ENCODE data around the gene RSPO4.

The RSPO4 gene

GRCh38 chr20:962683-963082, 39.4 kb downstream of the RSPO4 start:
- Histone ChIP-seq H3K27me3 (ENCODE audit: insufficient read depth, low read length) (no peaks in the 10 kb centered on the region), H3K4me1 (ENCODE audit: insufficient read depth, low read length) (no peaks in the 10 kb centered on the region), H3K36me3 (ENCODE audit: insufficient read depth, low read depth, low read length) (no peaks in the 10 kb centered on the region), H3K4me3 (ENCODE audit: low read length) (no peak overlapping the region), H3K9me3 (ENCODE audit: insufficient read depth, low read depth, low read length) (no peaks in the 10 kb centered on the region), H3K9ac (ENCODE audit: low read depth, low read length) (no peak overlapping the region), H3K27ac (ENCODE audit: low read length) (no peak overlapping the region)

- no peaks in the 10 kb centered on the region for H3K9me3 ChIP-seq (ENCODE audit: insufficient read depth, low read depth, low read length)
- H3K27me3 ChIP-seq (ENCODE audit: insufficient read depth, low read length) = no peaks in the 10 kb centered on the region
- H3K4me1 ChIP-seq (ENCODE audit: insufficient read depth, low read length) = no peaks in the 10 kb centered on the region
- no peak overlapping the region for H3K9ac ChIP-seq (ENCODE audit: low read depth, low read length)
- H3K27ac ChIP-seq (ENCODE audit: low read length) = no peak overlapping the region
- no peaks in the 10 kb centered on the region for H3K36me3 ChIP-seq (ENCODE audit: insufficient read depth, low read depth, low read length)
- H3K4me3 ChIP-seq (ENCODE audit: low read length) = no peak overlapping the region
Observed at GRCh38 chr20:962223-962622, 39.9 kb downstream of the RSPO4 start.

GRCh38 chr20:961768-962167, 40.3 kb downstream of the RSPO4 start:
- Histone ChIP-seq H3K27me3 (ENCODE audit: insufficient read depth, low read length) (no peaks in the 10 kb centered on the region), H3K4me1 (ENCODE audit: insufficient read depth, low read length) (no peaks in the 10 kb centered on the region), H3K4me3 (ENCODE audit: low read length) (no peak overlapping the region), H3K27ac (ENCODE audit: low read length) (no peak overlapping the region), H3K9ac (ENCODE audit: low read depth, low read length) (no peak overlapping the region), H3K9me3 (ENCODE audit: insufficient read depth, low read depth, low read length) (no peaks in the 10 kb centered on the region), H3K36me3 (ENCODE audit: insufficient read depth, low read depth, low read length) (no peaks in the 10 kb centered on the region)

- H3K27me3 ChIP-seq (ENCODE audit: insufficient read depth, low read length) = no peaks in the 10 kb centered on the region
Observed at GRCh38 chr20:959996-960615, 42.0 kb downstream of the RSPO4 start.

GRCh38 chr20:958936-959815, 42.9 kb downstream of the RSPO4 start:
- no peak overlapping the region for H3K4me3 ChIP-seq (ENCODE audit: low read length)
- H3K27me3 ChIP-seq (ENCODE audit: insufficient read depth, low read length) = no peaks in the 10 kb centered on the region
- H3K4me1 ChIP-seq (ENCODE audit: insufficient read depth, low read length) = no peaks in the 10 kb centered on the region
- no peak overlapping the region for H3K9ac ChIP-seq (ENCODE audit: low read depth, low read length)
- no peak overlapping the region for H3K27ac ChIP-seq (ENCODE audit: low read length)
- no peaks in the 10 kb centered on the region for H3K36me3 ChIP-seq (ENCODE audit: insufficient read depth, low read depth, low read length)
- H3K9me3 ChIP-seq (ENCODE audit: insufficient read depth, low read depth, low read length) = no peaks in the 10 kb centered on the region

More at GRCh38 chr20:959996-960615, 42.0 kb downstream of the RSPO4 start:
- Histone ChIP-seq H3K36me3 (ENCODE audit: insufficient read depth, low read depth, low read length) (no peaks in the 10 kb centered on the region), H3K9ac (ENCODE audit: low read depth, low read length) (no peak overlapping the region), H3K4me1 (ENCODE audit: insufficient read depth, low read length) (no peaks in the 10 kb centered on the region), H3K4me3 (ENCODE audit: low read length) (no peak overlapping the region), H3K9me3 (ENCODE audit: insufficient read depth, low read depth, low read length) (no peaks in the 10 kb centered on the region), H3K27ac (ENCODE audit: low read length) (no peak overlapping the region)

- Histone ChIP-seq H3K9ac (ENCODE audit: low read depth, low read length) (no peak overlapping the region), H3K27ac (ENCODE audit: low read length) (no peak overlapping the region), H3K36me3 (ENCODE audit: insufficient read depth, low read depth, low read length) (no peaks in the 10 kb centered on the region), H3K9me3 (ENCODE audit: insufficient read depth, low read depth, low read length) (no peaks in the 10 kb centered on the region), H3K27me3 (ENCODE audit: insufficient read depth, low read length) (no peaks in the 10 kb centered on the region; the same call in 1 of the 2 replicates), H3K4me3 (ENCODE audit: low read length) (no peak overlapping the region), H3K4me1 (ENCODE audit: insufficient read depth, low read length) (no peaks in the 10 kb centered on the region)
Observed at GRCh38 chr20:957544-957943, 44.6 kb downstream of the RSPO4 start.

GRCh38 chr20:956330-956951, 45.7 kb downstream of the RSPO4 start:
- no peaks in the 10 kb centered on the region for H3K36me3 ChIP-seq (ENCODE audit: insufficient read depth, low read depth, low read length)
- H3K4me1 ChIP-seq (ENCODE audit: insufficient read depth, low read length) = no peaks in the 10 kb centered on the region
- H3K9me3 ChIP-seq (ENCODE audit: insufficient read depth, low read depth, low read length) = no peaks in the 10 kb centered on the region
- no peak overlapping the region for H3K27ac ChIP-seq (ENCODE audit: low read length)
- H3K9ac ChIP-seq (ENCODE audit: low read depth, low read length) = no peak overlapping the region
- H3K4me3 ChIP-seq (ENCODE audit: low read length) = no peak overlapping the region
- no peaks in the 10 kb centered on the region; the same call in 1 of the 2 replicates for H3K27me3 ChIP-seq (ENCODE audit: insufficient read depth, low read length)

GRCh38 chr20:955656-956055, 46.5 kb downstream of the RSPO4 start:
- H3K9me3 ChIP-seq (ENCODE audit: insufficient read depth, low read depth, low read length) = no peaks in the 10 kb centered on the region
- no peak overlapping the region for H3K27ac ChIP-seq (ENCODE audit: low read length)
- no peak overlapping the region for H3K9ac ChIP-seq (ENCODE audit: low read depth, low read length)
- no peak overlapping the region for H3K4me3 ChIP-seq (ENCODE audit: low read length)
- no peaks in the 10 kb centered on the region; the same call in 1 of the 2 replicates for H3K27me3 ChIP-seq (ENCODE audit: insufficient read depth, low read length)
- H3K36me3 ChIP-seq (ENCODE audit: insufficient read depth, low read depth, low read length) = no peaks in the 10 kb centered on the region
- H3K4me1 ChIP-seq (ENCODE audit: insufficient read depth, low read length) = no peaks in the 10 kb centered on the region

GRCh38 chr20:955111-955510, 47.0 kb downstream of the RSPO4 start:
- Histone ChIP-seq H3K4me1 (ENCODE audit: insufficient read depth, low read length) (no peaks in the 10 kb centered on the region), H3K4me3 (ENCODE audit: low read length) (no peak overlapping the region), H3K27ac (ENCODE audit: low read length) (no peak overlapping the region), H3K9me3 (ENCODE audit: insufficient read depth, low read depth, low read length) (no peaks in the 10 kb centered on the region), H3K27me3 (ENCODE audit: insufficient read depth, low read length) (no peaks in the 10 kb centered on the region; the same call in 1 of the 2 replicates), H3K9ac (ENCODE audit: low read depth, low read length) (no peak overlapping the region), H3K36me3 (ENCODE audit: insufficient read depth, low read depth, low read length) (no peaks in the 10 kb centered on the region)

GRCh38 chr20:953742-954141, 48.4 kb downstream of the RSPO4 start:
- no peak overlapping the region for H3K9ac ChIP-seq (ENCODE audit: low read depth, low read length)
- H3K4me1 ChIP-seq (ENCODE audit: insufficient read depth, low read length) = no peaks in the 10 kb centered on the region
- H3K9me3 ChIP-seq (ENCODE audit: insufficient read depth, low read depth, low read length) = no peaks in the 10 kb centered on the region
- H3K27ac ChIP-seq (ENCODE audit: low read length) = no peak overlapping the region
- H3K36me3 ChIP-seq (ENCODE audit: insufficient read depth, low read depth, low read length) = no peaks in the 10 kb centered on the region
- no peak overlapping the region for H3K4me3 ChIP-seq (ENCODE audit: low read length)
- no peaks in the 10 kb centered on the region; the same call in 1 of the 2 replicates for H3K27me3 ChIP-seq (ENCODE audit: insufficient read depth, low read length)

- Histone ChIP-seq H3K27me3 (ENCODE audit: insufficient read depth, low read length) (no peaks in the 10 kb centered on the region; the same call in 1 of the 2 replicates), H3K9me3 (ENCODE audit: insufficient read depth, low read depth, low read length) (no peaks in the 10 kb centered on the region)
Observed at GRCh38 chr20:952196-952795, 49.8 kb downstream of the RSPO4 start.

More at GRCh38 chr20:952196-952795, 49.8 kb downstream of the RSPO4 start:
- no peaks in the 10 kb centered on the region for H3K4me1 ChIP-seq (ENCODE audit: insufficient read depth, low read length)
- no peak overlapping the region for H3K4me3 ChIP-seq (ENCODE audit: low read length)
- H3K27ac ChIP-seq (ENCODE audit: low read length) = no peak overlapping the region
- no peak overlapping the region for H3K9ac ChIP-seq (ENCODE audit: low read depth, low read length)
- no peaks in the 10 kb centered on the region for H3K36me3 ChIP-seq (ENCODE audit: insufficient read depth, low read depth, low read length)

Data from iPS-20b (cell line).